Muscle of leg (tissue), 11 donors: Measurements from ENCODE around the gene STOML2. TPM values are rescaled to one million over a fixed set of nuclear protein-coding genes. Genes with fewer than 3 reads are reported as not detected.
A peak's percentile ranks its signal among the peaks of the same experiment; 100 is the strongest.

ENCODE experiments used
- DNase-seq: peaks from one replicate; pipeline ENCODE4 v3.0.0; 2013
- H3K27ac ChIP-seq: one replicate; pipeline ENCODE4 v1.5.1; 2013; ENCODE audit warnings: mild to moderate bottlenecking, low read length, control low read depth
- H3K27me3 ChIP-seq: one replicate; pipeline ENCODE4 v1.6.1; 2013; ENCODE audit warnings: low read length; ENCODE audit not compliant: control insufficient read depth, insufficient read depth
- H3K36me3 ChIP-seq: one replicate; pipeline ENCODE4 v1.6.1; 2013; ENCODE audit warnings: low read length; ENCODE audit not compliant: control insufficient read depth, insufficient read depth
- H3K4me1 ChIP-seq: one replicate; pipeline ENCODE4 v1.6.1; 2013; ENCODE audit warnings: low read length; ENCODE audit not compliant: control insufficient read depth, insufficient read depth
- H3K4me3 ChIP-seq: one replicate; pipeline ENCODE4 v1.5.1; 2013; ENCODE audit warnings: low read length, control low read depth
- H3K9me3 ChIP-seq: replicated peaks from 2 replicates; pipeline ENCODE4 v1.6.1; 2013; ENCODE audit warnings: low read depth, low read length; ENCODE audit not compliant: control insufficient read depth
- WGBS: methylation state at CpG from one replicate; pipeline ENCODE4 v1.1.5; 2013; ENCODE audit warnings: missing lambda C conversion rate; ENCODE audit not compliant: insufficient coverage; 5-methylcytosine and 5-hydroxymethylcytosine counted together
- polyA plus RNA-seq, 8 donors: library from polyadenylated mRNA; unstranded; fragments of 120-200 nt; gene quantifications; one replicate each; pipeline versions ENCODE4 v1.2.1 to v1.2.3, GENCODE V29; 2013; ENCODE audit warnings: inconsistent platforms in 1 of 8, low replicate concordance in 1 of 8; ENCODE audit not compliant: insufficient read length in 8 of 8, insufficient read depth in 1 of 8
- total RNA-seq: library from RNA; stranded (reverse); fragments of 120-200 nt; gene quantifications from one replicate; pipeline ENCODE4 v1.2.4, GENCODE V29; 2013

STOML2 gene
- total and polyA plus RNA-seq, 9 donors: 73.0 to 81.2 (median 77.7) TPM

DNA sequence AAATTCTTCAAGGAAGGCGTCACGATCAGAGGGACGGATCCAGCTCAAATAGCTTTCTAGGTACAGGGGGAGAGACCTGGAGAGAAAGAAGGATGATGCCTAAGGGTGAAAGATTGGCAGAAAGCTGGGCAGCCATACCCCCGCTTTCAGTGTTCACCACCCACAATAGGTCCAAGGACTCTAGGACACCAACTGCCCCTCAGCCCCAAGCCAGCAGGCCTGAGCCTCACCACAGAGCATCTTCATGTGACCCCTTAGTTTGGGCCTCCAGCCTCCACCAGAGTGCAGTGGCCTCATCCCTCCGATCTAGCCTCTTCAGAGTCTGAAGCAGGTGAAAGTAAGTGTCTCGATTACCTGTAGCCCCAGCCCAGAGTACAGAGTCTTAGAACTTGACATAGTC is 28.8 kb downstream of the STOML2 start:
- DNase-seq: no peak
- Histone ChIP-seq H3K27ac (no peak overlapping the region), H3K27me3 (no peaks in the 10 kb centered on the region), H3K4me1 (peaks cover 37% of the 10 kb centered on the region), H3K36me3 (peaks cover 52% of the 10 kb centered on the region), H3K4me3 (no peak overlapping the region), H3K9me3 (no peaks in the 10 kb centered on the region)
- WGBS: 88% methylated on average over 4 of the region's 6 CpGs

DNA sequence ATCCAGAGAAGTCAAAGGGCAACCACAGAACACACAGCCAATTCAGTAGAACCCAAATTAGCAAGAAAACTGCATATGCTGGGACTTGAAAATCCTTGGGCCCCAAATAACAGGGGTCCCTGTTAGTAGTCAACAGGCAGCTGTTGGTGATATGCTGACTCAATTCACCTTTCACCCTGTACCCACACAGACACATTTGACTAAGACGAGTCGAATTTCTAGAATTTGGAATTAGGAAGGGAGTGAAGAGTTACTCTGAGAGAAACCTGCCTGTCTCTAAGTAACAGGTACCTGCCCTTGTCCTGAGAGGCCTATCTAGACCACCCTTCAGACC is 29.7 kb downstream of the STOML2 start:
- WGBS: no CpG with 5 or more reads among the region's 2 CpGs
- peaks cover 52% of the 10 kb centered on the region for H3K36me3 ChIP-seq
- H3K4me1 ChIP-seq: peaks cover 32% of the 10 kb centered on the region
- H3K9me3 ChIP-seq: no peaks in the 10 kb centered on the region
- no peaks in the 10 kb centered on the region for H3K27me3 ChIP-seq
- H3K4me3 ChIP-seq: no peak overlapping the region
- peak overlapping the region; percentile 98 for H3K27ac ChIP-seq
- no peak for DNase-seq

DNA sequence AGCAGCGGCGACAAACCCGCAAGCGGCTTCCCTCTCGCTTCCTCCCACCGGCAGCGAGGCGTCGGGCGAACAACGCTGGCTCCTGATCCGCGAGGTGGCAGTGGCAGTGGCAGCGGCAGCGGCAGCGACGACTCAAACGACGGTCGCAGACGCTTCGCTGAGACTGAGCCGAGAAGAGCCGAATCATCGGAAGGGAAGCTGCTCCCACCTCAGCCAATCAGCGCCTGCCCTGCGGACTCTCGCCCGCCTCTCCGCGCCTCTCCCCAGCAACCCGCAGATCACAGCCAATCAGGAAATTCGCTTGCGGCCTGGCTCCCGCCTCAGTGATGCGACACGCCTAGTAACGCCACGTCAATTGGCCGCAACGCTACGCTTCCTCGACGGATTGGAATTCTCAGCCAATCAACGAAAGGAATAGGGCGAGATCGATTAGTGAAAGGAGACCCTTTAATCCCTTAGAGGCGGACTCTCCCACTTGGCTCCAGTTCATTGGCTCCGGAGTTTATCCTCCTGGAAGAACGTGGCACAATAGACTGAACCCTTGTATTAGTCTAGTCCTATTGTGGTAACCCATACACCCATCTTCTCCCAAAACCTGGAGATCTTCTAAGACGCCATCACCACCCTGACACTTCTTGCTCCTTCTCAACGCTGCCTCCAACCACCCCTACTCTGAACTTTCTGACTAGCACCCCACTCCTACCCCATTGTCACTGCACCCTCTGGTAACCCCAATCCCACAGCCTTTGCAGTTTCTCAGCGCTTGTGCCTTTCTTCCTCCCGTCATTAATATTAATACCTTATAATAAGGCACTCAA is 30.3 kb downstream of the STOML2 start, which contains the start of gene VCP:
Gene VCP (minus strand): TSS at position 165 of the 818 bp plus-strand sequence. CDS start 272 bp downstream, outside the sequence.
- peak within 1 kb of the TSS; percentile 98 for H3K27ac ChIP-seq
- peak; percentile 100 for DNase-seq
- peak within 1 kb of the TSS; percentile 94 for H3K4me3 ChIP-seq
- peaks cover 26% of the 10 kb centered on the region for H3K4me1 ChIP-seq
- no peaks in the 10 kb centered on the region for H3K27me3 ChIP-seq
- peaks cover 51% of the 10 kb centered on the region for H3K36me3 ChIP-seq
- H3K9me3 ChIP-seq: no peaks in the 10 kb centered on the region
- WGBS: 6% methylated on average over 43 of the region's 54 CpGs

DNA sequence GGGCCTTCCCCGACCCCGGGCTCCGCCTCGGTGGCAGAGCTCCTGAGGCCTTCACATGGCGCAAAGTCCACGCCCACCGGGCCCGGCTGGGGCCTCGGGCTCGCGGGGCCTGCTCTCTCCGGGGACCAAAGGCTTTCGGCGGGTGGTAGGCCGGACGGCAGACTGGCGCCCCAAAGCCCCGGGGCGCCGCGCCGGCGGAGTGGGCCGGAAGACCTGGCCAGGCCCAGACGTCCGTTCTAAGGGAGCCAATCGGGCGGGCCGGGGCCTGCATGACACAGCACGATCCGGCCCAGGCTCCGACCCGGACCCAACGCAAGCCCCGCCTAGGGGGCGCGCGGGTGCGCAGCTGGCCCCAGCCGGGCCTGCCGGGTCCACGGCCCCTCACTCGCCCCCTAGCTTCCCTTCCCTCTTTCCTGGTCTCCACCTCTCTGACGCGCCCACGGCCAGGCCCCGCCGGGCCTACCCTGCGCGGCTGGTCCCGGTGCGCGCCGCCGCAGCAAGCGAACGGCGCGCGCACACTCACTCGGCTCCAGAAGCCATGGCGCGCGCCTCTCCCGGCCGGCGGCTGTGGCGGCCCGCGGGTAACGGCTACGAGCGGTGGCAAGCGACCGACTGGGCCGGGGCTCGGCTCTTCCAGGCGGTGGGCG is 31.0 kb downstream of the STOML2 start:
- peak; percentile 93 for DNase-seq
- H3K4me3 ChIP-seq: peak overlapping the region; percentile 94
- WGBS: under 1% methylated on average over 79 of the region's 79 CpGs
- H3K36me3 ChIP-seq: peaks cover 51% of the 10 kb centered on the region
- H3K27ac ChIP-seq: peak overlapping the region; percentile 98
- H3K27me3 ChIP-seq: no peaks in the 10 kb centered on the region
- peaks cover 26% of the 10 kb centered on the region for H3K4me1 ChIP-seq
- H3K9me3 ChIP-seq: no peaks in the 10 kb centered on the region

DNA sequence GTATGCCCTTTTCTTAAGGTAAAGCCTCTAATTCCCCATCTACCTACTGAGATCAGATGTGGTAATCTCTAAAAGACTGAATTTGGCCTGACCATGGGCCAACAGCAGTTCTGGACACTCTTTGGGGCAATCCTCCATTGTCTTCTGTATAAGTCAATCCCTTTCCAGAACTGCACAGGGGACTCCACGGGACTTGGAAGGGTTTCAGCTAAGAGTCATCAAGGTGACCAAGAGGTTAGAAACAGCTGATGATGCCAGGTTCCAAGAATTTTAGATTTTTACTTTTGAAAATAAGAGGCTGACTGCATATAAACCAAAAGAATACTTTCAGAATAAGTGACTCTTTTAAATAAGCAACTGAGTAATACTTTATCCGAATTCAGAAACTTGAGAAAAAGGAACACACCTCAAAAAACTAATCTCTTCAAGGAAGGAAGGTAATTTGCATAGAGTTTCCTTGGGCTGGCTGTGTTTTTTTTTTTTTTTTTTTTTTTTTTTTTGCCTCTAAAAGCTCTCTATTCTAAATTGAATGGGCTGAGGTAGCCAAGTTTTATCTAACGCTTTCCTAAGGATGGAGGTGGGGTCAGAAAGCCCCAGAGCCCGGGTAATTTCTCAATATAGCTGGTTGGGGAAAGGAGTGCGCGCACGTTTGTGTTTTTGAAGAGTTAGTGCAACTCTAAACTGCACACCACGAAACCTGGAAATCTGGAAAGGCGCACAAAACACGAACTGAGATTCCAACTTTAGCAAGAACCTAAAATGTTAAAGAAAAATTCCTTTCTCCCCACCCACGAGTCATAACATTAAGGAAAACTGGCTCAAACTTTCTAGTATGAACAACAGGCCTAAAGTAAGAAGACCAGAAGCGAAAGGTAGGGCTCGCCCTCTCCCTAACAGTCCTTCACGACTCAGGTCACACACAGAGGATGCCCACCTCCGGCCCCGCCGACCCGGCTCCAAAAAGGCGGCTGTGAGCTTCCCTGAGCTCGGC is 31.8 kb downstream of the STOML2 start:
- Histone ChIP-seq H3K9me3 (no peaks in the 10 kb centered on the region), H3K27me3 (no peaks in the 10 kb centered on the region), H3K36me3 (peaks cover 51% of the 10 kb centered on the region), H3K4me1 (peaks cover 26% of the 10 kb centered on the region), H3K27ac (peak overlapping the region; percentile 98), H3K4me3 (peak overlapping the region; percentile 94)
- peak; percentile 33 for DNase-seq
- under 1% methylated on average over 11 of the region's 20 CpGs for WGBS

DNA sequence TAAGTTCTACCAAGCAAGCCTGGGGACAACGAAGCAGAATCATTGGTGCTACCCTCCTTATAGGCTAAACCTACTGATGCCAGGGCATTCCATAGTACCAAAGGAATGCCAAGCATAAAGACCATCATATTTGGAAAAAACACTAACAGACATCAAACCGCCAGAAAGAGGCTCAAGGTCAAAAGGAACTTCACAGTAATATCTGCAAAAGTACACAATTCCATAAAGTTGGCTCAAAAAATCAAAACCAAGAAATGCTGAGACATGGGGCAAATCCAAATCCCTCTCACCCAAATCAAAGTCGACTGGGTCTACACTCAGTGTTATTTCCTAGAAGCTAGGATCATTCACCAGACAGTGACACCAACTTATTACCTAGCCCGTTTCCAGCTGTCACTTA is 33.9 kb downstream of the STOML2 start:
- Histone ChIP-seq H3K4me1 (peaks cover 26% of the 10 kb centered on the region), H3K9me3 (no peaks in the 10 kb centered on the region), H3K36me3 (peaks cover 50% of the 10 kb centered on the region), H3K27me3 (no peaks in the 10 kb centered on the region), H3K27ac (no peak overlapping the region), H3K4me3 (no peak overlapping the region)
- WGBS: 74% methylated on average over 3 of the region's 4 CpGs
- DNase-seq: no peak

DNA sequence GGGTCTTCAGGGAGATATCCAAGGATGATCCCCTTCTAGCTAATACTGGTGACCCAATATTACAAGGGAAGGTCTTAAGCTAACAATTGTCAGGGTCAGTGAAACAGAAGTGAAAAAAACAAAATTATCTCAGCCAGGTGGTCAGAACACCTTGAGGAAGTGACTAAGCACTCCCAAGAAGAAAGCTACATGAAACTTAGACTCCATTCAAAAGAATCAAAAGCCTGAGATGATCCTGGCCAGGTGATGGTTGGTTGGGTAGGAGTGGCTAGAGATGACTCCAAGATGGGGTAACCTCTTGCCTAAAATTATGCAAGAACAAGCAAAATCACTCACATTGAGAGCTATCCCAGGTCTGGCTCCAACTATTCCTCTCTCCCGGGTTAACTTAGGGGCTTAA is 35.9 kb downstream of the STOML2 start:
- WGBS: no CpG with 5 or more reads among the region's 1 CpG
- DNase-seq: no peak
- Histone ChIP-seq H3K36me3 (peaks cover 66% of the 10 kb centered on the region), H3K9me3 (no peaks in the 10 kb centered on the region), H3K4me1 (peaks cover 22% of the 10 kb centered on the region), H3K27me3 (no peaks in the 10 kb centered on the region), H3K4me3 (no peak overlapping the region), H3K27ac (no peak overlapping the region)

DNA sequence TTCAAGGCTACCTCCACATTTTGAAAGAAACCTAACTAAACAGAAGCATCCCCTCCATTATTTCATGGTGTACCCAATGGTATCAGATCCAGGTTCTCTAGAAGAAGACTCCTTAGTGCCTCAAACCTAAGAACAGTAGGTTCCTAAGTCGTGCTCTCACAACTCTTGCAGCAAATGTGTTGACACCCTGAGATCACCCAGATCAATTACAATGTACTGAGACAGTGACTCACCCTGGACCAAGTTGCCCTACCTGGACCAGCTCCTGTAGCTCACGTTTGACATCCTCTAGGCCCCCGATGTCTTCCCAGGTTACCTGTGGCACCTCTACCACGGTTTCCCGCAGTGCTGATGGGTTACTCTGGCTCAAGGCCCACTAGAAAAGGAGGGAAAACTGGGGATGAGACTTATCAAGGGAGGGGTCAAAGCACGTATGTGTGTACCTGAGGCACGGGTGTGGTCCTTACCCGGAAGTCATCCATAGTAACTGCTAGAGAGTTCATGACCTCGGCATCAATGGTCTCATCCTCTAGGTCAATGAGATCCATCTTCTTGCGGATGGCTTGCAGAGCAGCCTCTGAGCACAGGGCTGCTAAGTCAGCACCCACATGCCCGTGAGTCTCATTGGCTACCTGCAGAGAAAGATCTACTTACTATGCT is 42.3 kb downstream of the STOML2 start:
- Histone ChIP-seq H3K9me3 (no peaks in the 10 kb centered on the region), H3K4me1 (no peaks in the 10 kb centered on the region), H3K4me3 (no peak overlapping the region), H3K27ac (no peak overlapping the region), H3K36me3 (peaks cover 94% of the 10 kb centered on the region), H3K27me3 (no peaks in the 10 kb centered on the region)
- 92% methylated on average over 10 of the region's 11 CpGs for WGBS
- DNase-seq: no peak

DNA sequence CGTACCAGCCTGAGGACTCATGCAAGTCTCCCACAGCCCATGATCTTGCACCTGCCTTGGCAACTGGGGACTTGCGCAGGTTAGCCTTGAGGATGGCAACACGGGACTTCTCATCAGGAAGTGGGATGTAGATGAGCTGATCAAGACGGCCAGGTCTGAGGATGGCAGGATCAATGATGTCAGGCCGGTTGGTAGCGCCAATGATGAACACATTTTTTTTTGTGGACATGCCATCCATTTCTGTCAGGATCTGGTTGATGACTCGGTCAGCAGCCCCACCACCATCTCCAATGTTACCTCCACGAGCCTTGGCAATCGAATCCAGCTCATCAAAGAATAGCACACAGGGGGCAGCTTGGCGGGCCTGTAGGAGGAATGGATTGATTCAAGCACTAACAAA is 43.5 kb downstream of the STOML2 start:
- 94% methylated on average over 5 of the region's 10 CpGs for WGBS
- Histone ChIP-seq H3K9me3 (no peaks in the 10 kb centered on the region), H3K27ac (no peak overlapping the region), H3K4me1 (no peaks in the 10 kb centered on the region), H3K27me3 (no peaks in the 10 kb centered on the region), H3K36me3 (peaks cover 81% of the 10 kb centered on the region), H3K4me3 (no peak overlapping the region)
- no peak for DNase-seq
